ENCODE measurements around the gene LRRC4C.

DNA sequence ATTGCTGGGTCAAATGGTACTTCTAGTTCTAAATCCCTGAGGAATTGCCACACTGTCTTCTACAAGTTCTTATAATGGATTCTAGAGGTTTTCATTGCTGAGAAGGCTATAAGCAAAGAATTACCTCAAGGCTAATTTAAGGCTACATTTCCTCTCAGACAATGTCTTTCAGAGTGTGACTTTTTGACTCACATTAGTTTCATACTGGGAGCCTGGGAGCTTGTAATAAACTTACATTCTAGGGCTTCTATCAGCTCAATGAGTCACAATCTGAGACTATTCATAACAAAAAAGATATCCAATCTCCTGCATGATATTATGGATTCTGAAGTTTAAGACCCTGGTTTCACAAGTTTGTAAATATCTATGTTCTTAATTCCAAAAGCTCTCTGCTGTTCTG lies 408.7 kb downstream of the LRRC4C start:
- TF ChIP-seq, protein P1, sequence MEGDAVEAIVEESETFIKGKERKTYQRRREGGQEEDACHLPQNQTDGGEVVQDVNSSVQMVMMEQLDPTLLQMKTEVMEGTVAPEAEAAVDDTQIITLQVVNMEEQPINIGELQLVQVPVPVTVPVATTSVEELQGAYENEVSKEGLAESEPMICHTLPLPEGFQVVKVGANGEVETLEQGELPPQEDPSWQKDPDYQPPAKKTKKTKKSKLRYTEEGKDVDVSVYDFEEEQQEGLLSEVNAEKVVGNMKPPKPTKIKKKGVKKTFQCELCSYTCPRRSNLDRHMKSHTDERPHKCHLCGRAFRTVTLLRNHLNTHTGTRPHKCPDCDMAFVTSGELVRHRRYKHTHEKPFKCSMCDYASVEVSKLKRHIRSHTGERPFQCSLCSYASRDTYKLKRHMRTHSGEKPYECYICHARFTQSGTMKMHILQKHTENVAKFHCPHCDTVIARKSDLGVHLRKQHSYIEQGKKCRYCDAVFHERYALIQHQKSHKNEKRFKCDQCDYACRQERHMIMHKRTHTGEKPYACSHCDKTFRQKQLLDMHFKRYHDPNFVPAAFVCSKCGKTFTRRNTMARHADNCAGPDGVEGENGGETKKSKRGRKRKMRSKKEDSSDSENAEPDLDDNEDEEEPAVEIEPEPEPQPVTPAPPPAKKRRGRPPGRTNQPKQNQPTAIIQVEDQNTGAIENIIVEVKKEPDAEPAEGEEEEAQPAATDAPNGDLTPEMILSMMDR (IDR thresholded peaks at IDR 0.05), result no peak
- TF ChIP-seq NFYB (CRISPR knock-in tag; conservative IDR thresholded peaks at IDR 0.05; ENCODE audit: low read depth) (no peak), PRRX2 (CRISPR knock-in tag; IDR thresholded peaks at IDR 0.05) (no peak), NR3C1 (CRISPR knock-in tag; conservative IDR thresholded peaks at IDR 0.05; ENCODE audit: low read depth) (no peak), JUN (CRISPR knock-in tag; IDR thresholded peaks at IDR 0.05) (no peak), TEAD4 (CRISPR knock-in tag; IDR thresholded peaks at IDR 0.05) (no peak), ZNF416 (CRISPR knock-in tag; IDR thresholded peaks at IDR 0.05) (no peak), ZNF121 (CRISPR knock-in tag; IDR thresholded peaks at IDR 0.05) (no peak)
- TF ChIP-seq, protein P2, sequence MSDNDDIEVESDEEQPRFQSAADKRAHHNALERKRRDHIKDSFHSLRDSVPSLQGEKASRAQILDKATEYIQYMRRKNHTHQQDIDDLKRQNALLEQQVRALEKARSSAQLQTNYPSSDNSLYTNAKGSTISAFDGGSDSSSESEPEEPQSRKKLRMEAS (CRISPR knock-in tag; IDR thresholded peaks at IDR 0.05), result no peak
- TF ChIP-seq, protein P3, sequence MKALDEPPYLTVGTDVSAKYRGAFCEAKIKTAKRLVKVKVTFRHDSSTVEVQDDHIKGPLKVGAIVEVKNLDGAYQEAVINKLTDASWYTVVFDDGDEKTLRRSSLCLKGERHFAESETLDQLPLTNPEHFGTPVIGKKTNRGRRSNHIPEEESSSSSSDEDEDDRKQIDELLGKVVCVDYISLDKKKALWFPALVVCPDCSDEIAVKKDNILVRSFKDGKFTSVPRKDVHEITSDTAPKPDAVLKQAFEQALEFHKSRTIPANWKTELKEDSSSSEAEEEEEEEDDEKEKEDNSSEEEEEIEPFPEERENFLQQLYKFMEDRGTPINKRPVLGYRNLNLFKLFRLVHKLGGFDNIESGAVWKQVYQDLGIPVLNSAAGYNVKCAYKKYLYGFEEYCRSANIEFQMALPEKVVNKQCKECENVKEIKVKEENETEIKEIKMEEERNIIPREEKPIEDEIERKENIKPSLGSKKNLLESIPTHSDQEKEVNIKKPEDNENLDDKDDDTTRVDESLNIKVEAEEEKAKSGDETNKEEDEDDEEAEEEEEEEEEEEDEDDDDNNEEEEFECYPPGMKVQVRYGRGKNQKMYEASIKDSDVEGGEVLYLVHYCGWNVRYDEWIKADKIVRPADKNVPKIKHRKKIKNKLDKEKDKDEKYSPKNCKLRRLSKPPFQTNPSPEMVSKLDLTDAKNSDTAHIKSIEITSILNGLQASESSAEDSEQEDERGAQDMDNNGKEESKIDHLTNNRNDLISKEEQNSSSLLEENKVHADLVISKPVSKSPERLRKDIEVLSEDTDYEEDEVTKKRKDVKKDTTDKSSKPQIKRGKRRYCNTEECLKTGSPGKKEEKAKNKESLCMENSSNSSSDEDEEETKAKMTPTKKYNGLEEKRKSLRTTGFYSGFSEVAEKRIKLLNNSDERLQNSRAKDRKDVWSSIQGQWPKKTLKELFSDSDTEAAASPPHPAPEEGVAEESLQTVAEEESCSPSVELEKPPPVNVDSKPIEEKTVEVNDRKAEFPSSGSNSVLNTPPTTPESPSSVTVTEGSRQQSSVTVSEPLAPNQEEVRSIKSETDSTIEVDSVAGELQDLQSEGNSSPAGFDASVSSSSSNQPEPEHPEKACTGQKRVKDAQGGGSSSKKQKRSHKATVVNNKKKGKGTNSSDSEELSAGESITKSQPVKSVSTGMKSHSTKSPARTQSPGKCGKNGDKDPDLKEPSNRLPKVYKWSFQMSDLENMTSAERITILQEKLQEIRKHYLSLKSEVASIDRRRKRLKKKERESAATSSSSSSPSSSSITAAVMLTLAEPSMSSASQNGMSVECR (CRISPR knock-in tag; IDR thresholded peaks at IDR 0.05; ENCODE audit: borderline replicate concordance), result no peak
- TF ChIP-seq, protein P4, sequence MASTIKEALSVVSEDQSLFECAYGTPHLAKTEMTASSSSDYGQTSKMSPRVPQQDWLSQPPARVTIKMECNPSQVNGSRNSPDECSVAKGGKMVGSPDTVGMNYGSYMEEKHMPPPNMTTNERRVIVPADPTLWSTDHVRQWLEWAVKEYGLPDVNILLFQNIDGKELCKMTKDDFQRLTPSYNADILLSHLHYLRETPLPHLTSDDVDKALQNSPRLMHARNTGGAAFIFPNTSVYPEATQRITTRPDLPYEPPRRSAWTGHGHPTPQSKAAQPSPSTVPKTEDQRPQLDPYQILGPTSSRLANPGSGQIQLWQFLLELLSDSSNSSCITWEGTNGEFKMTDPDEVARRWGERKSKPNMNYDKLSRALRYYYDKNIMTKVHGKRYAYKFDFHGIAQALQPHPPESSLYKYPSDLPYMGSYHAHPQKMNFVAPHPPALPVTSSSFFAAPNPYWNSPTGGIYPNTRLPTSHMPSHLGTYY (CRISPR knock-in tag; IDR thresholded peaks at IDR 0.05), result no peak
- TF ChIP-seq, protein P5, sequence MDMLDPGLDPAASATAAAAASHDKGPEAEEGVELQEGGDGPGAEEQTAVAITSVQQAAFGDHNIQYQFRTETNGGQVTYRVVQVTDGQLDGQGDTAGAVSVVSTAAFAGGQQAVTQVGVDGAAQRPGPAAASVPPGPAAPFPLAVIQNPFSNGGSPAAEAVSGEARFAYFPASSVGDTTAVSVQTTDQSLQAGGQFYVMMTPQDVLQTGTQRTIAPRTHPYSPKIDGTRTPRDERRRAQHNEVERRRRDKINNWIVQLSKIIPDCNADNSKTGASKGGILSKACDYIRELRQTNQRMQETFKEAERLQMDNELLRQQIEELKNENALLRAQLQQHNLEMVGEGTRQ (CRISPR knock-in tag; IDR thresholded peaks at IDR 0.05), result no peak
- TF ChIP-seq, protein P6, sequence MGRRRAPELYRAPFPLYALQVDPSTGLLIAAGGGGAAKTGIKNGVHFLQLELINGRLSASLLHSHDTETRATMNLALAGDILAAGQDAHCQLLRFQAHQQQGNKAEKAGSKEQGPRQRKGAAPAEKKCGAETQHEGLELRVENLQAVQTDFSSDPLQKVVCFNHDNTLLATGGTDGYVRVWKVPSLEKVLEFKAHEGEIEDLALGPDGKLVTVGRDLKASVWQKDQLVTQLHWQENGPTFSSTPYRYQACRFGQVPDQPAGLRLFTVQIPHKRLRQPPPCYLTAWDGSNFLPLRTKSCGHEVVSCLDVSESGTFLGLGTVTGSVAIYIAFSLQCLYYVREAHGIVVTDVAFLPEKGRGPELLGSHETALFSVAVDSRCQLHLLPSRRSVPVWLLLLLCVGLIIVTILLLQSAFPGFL (CRISPR knock-in tag; IDR thresholded peaks at IDR 0.05; ENCODE audit: borderline replicate concordance), result no peak
- TF ChIP-seq, protein P7, sequence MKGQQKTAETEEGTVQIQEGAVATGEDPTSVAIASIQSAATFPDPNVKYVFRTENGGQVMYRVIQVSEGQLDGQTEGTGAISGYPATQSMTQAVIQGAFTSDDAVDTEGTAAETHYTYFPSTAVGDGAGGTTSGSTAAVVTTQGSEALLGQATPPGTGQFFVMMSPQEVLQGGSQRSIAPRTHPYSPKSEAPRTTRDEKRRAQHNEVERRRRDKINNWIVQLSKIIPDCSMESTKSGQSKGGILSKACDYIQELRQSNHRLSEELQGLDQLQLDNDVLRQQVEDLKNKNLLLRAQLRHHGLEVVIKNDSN (CRISPR knock-in tag; IDR thresholded peaks at IDR 0.05), result no peak
